ENCODE results near the gene PRR23E. TPM values are rescaled to one million over a fixed set of nuclear protein-coding genes. Genes with fewer than 3 reads are reported as not detected.

Gene PRR23E
- total RNA-seq, result not detected

DNA sequence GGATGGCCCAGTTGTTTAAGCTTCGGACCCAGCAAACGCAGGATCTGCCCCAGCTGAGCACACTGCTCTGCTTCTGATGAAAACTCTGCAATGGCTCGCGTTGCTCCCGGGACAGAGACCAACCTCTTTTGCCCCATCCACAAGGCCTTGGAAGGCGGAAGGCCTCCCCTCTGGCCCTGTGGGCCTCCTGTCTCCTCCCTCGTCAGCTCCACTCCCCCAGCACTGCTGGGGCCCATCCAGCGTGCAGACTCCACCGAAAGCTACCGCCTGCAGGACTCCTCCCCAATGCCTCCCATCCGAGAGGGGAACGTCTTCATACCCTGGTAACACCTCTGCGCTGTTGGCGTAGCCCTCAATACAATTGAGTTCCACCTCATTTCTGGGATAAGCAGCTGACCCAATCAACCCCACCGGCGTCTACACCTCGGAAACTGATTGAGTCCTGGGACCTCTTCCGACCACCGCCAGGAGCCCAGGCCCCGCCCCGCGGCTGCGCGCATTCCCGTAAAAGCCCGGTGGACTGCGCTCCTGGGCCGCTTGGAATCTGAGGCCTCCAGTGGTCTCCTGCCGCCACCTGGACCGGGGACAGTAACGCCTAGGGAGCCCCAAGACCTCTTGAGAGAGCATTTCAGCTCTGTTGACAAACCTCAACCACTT, at the start of gene PRR23E:
TSS of gene PRR23E (plus strand) at position 556 of the 657 bp plus-strand sequence. CDS start 3,555 bp downstream, outside the sequence.

Small RNA genes lying within 50 kb of the gene (small RNA-seq; reads per million reads assigned to genes)
- gene RF00019 (ENCODE audit: low replicate concordance) (not detected), gene RNU6-1047P (ENCODE audit: low replicate concordance) (not detected)

Other genes starting within 250 kb of the PRR23E start
- 91.4 TPM for gene PLXNA1, start 210.0 kb upstream of the PRR23E start, total RNA-seq
- not detected for gene PRR20G, start 94.9 kb downstream of the PRR23E start, total RNA-seq

Data from parietal lobe (tissue), 2 donors.